Tibial artery (tissue), 4 donors: Measurements from ENCODE around the gene ADNP2.
A peak's percentile ranks its signal among the peaks of the same experiment; 100 is the strongest.

Experiments
- DNase-seq, 2 donors: peaks; one replicate each; pipeline ENCODE4 v3.0.0-alpha.2; 2019
- H3K27ac ChIP-seq, 2 donors: fragments of 200-600 bp; sonication (generic) in 1 of 2; 1 replicate in 1 of 2; 2 replicates in 1 of 2; pipeline ENCODE4 v1.5.1; 2018 to 2019; ENCODE audit warnings: mild to moderate bottlenecking in 1 of 2
- H3K27me3 ChIP-seq, 2 donors: fragments of 200-600 bp; sonication (generic) in 1 of 2; one replicate each; pipeline versions ENCODE4 v1.5.1 to v1.6.0; 2016 to 2019
- H3K36me3 ChIP-seq, 3 donors: fragments of 200-600 bp; sonication (generic) in 2 of 3; one replicate each; pipeline ENCODE4 v1.5.1; 2016 to 2019; ENCODE audit warnings: mild to moderate bottlenecking in 2 of 3
- H3K4me1 ChIP-seq, 4 donors: fragments of 200-600 bp; sonication (generic) in 2 of 4; 1 replicate in 3 of 4; 2 replicates in 1 of 4; pipeline ENCODE4 v1.5.1; 2016 to 2019
- H3K4me3 ChIP-seq, 2 donors: fragments of 200-600 bp; sonication (generic) in 1 of 2; 1 replicate in 1 of 2; 2 replicates in 1 of 2; pipeline ENCODE4 v1.5.1; 2018 to 2019; ENCODE audit warnings: mild to moderate bottlenecking in 2 of 2
- H3K9me3 ChIP-seq, 3 donors: fragments of 200-600 bp; sonication (generic) in 1 of 3; one replicate each; pipeline ENCODE4 v1.5.1; 2016 to 2019
- intact Hi-C: fragments of 100-400 bp; cut with DNase I; formaldehyde crosslinking; loops from one replicate; pipeline ENCODE4 v1.15.0; 2023; ENCODE audit warnings: low total_unique reads
- TF ChIP-seq, protein P1 (sequence below), 2 experiments: fragments of 200-600 bp in 1 of 2; fragments of 450-650 bp in 1 of 2; IDR thresholded peaks; one replicate each; pipeline ENCODE4 v1.5.1; 2017 to 2019; ENCODE audit warnings: antibody characterized with exemption in 2 of 2, mild to moderate bottlenecking in 1 of 2, moderate library complexity in 1 of 2

Gene ADNP2

DNA sequence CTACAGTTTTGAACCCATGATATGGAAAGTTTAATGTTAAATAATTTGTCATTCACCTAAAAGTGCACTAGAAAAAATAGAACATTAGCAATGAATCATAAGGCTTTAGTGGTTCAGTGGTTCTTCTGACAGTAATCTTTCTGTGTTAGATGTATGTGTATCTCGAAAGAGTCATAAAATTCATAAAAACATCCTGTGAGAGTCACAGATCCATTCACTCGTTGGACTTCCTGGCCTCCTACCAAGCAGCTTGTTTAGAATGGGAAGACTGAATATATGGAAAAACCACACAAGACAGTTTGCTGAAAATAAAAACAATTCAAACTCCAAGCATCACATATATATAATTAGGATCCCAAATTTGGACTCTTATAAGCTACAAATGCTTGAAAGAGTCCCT is 34.8 kb downstream of the ADNP2 start:
- Histone ChIP-seq H3K4me1 (peaks cover 0 to 17% (median 2%) of the 10 kb centered on the region in 4 donors), H3K9me3 (no peaks in the 10 kb centered on the region)
- no peak for DNase-seq

GRCh38 chr18:80145196-80145804 is 36.2 kb downstream of the ADNP2 start:
- TF ChIP-seq, protein P1, sequence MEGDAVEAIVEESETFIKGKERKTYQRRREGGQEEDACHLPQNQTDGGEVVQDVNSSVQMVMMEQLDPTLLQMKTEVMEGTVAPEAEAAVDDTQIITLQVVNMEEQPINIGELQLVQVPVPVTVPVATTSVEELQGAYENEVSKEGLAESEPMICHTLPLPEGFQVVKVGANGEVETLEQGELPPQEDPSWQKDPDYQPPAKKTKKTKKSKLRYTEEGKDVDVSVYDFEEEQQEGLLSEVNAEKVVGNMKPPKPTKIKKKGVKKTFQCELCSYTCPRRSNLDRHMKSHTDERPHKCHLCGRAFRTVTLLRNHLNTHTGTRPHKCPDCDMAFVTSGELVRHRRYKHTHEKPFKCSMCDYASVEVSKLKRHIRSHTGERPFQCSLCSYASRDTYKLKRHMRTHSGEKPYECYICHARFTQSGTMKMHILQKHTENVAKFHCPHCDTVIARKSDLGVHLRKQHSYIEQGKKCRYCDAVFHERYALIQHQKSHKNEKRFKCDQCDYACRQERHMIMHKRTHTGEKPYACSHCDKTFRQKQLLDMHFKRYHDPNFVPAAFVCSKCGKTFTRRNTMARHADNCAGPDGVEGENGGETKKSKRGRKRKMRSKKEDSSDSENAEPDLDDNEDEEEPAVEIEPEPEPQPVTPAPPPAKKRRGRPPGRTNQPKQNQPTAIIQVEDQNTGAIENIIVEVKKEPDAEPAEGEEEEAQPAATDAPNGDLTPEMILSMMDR (IDR thresholded peaks at IDR 0.05) = no peak
- no peaks in the 10 kb centered on the region for H3K27me3 ChIP-seq
- no peak for DNase-seq

More for the DNA sequence above, 34.8 kb downstream of the ADNP2 start:
- Histone ChIP-seq H3K4me3 (no peak overlapping the region), H3K36me3 (peaks cover 7 to 11% (median 8%) of the 10 kb centered on the region in 3 donors), H3K27me3 (no peaks in the 10 kb centered on the region), H3K27ac (no peak overlapping the region)
- intact Hi-C loops = loop anchor here (10.0 kb wide), 1 partner anchor 919 kb away; no protein-coding TSS in a partner anchor
- TF ChIP-seq, protein P1 (IDR thresholded peaks at IDR 0.05) = no peak

DNA sequence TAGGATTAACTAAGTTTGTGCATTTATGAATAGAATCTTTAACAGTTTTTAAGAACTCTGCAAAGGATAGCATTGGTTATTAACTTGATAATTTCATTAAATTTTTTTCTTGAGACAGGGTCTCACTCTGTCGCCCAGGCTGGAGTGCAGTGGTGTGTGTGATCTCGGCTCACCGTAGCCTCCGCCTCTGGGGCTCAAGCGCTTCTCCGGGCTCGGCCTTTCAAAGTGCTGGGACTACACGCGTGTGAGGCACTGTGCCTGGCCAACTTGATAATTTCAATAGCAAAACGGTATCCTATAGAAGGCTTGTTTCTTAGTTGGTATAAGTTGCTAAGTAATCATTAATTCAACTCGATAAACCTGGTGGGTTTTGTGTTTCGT is 38.0 kb downstream of the ADNP2 start:
- H3K9me3 ChIP-seq = no peaks in the 10 kb centered on the region
- H3K27ac ChIP-seq = no peak overlapping the region
- no peak for DNase-seq
- H3K4me1 ChIP-seq = peaks cover 0 to 20% (median 3%) of the 10 kb centered on the region in 4 donors
- TF ChIP-seq, protein P1 (IDR thresholded peaks at IDR 0.05) = no peak
- no peaks in the 10 kb centered on the region for H3K36me3 ChIP-seq
- H3K4me3 ChIP-seq = peak overlapping the region; percentile 52 to 56
- intact Hi-C loops = loop anchor here (10.0 kb wide), 1 partner anchor 922 kb away; no protein-coding TSS in a partner anchor
- no peaks in the 10 kb centered on the region for H3K27me3 ChIP-seq

More at GRCh38 chr18:80145196-80145804, 36.2 kb downstream of the ADNP2 start:
- no peaks in the 10 kb centered on the region for H3K9me3 ChIP-seq
- H3K27ac ChIP-seq = no peak overlapping the region
- intact Hi-C loops = loop anchor here (10.0 kb wide), 1 partner anchor 920 kb away; no protein-coding TSS in a partner anchor
- no peak overlapping the region for H3K4me3 ChIP-seq
- H3K36me3 ChIP-seq = peaks cover 0 to 4% (median 0%) of the 10 kb centered on the region in 3 donors
- H3K4me1 ChIP-seq = peaks cover 0 to 20% (median 3%) of the 10 kb centered on the region in 4 donors

- H3K4me3 ChIP-seq = peak overlapping the region; percentile 52 to 56
- no peak overlapping the region for H3K27ac ChIP-seq
- DNase-seq = peak; percentile 88 to 89
- intact Hi-C loops = loop anchor here (10.0 kb wide), 1 partner anchor 923 kb away; no protein-coding TSS in a partner anchor
- H3K27me3 ChIP-seq = no peaks in the 10 kb centered on the region
- TF ChIP-seq, protein P1 (IDR thresholded peaks at IDR 0.05) = no peak
- no peaks in the 10 kb centered on the region for H3K36me3 ChIP-seq
- peaks cover 0 to 20% (median 3%) of the 10 kb centered on the region in 4 donors for H3K4me1 ChIP-seq
- H3K9me3 ChIP-seq = no peaks in the 10 kb centered on the region
Measured at GRCh38 chr18:80147418-80148325, 38.6 kb downstream of the ADNP2 start.

DNA sequence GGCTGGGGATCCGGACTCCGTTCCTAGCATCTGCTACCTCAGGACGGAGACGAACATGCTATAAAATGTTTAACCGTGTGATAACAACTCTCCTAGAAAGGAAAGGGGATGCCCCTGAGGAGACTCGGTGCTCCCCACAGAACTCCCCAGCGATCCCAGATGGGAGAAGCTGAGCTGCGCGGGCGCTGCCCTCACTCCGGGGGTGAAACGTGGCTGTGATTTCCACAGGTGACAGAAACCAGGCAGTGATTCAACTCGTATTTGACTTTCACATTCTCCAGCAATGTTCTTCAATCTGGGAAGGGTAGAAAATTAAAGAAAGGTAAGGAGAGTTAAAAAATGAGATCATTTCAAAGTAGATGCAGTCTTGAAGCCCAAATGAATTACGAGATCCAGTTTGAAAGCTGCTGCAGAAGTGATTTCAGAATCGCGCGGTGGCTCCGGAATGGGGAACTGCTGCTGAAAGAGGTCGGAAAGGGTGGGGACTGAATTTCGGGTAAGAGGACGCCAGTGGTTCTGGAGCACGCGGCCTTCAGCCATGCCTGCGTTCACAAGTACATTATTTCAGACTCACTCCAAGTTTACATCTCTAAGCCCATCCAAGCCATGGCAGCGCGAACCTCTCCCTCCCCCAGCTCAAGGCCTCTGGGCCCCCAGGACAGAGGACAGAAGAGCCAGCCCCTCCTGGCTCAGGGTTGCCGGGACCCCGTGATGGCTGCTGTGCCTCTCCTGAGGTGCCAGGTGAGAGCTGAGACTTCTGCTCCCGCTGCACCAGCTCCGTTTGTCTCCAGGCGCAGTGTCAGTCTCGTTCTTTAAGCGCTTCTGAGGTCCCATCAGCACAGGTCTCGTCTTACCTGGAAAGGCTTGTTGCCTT is 39.5 kb downstream of the ADNP2 start:
- Histone ChIP-seq H3K27me3 (no peaks in the 10 kb centered on the region), H3K27ac (no peak overlapping the region), H3K36me3 (no peaks in the 10 kb centered on the region), H3K9me3 (no peaks in the 10 kb centered on the region), H3K4me3 (peak overlapping the region; percentile 52 to 56), H3K4me1 (peaks cover 0 to 20% (median 3%) of the 10 kb centered on the region in 4 donors)
- TF ChIP-seq, protein P1 (IDR thresholded peaks at IDR 0.05) = no peak
- intact Hi-C loops = loop anchor here (10.0 kb wide), 1 partner anchor 924 kb away; no protein-coding TSS in a partner anchor
- DNase-seq = peak in 1 of 2 donors; percentile 34
